LNCaP clone FGC (cell line): ENCODE data around the gene SLC15A5.

Experiments
- DNase-seq: peaks from one replicate; pipeline ENCODE4 v3.0.0-alpha.2; 2011; ENCODE audit warnings: low read depth
- H3K4me3 ChIP-seq: 2 replicates; pipeline ENCODE4 v1.5.1; 2011; ENCODE audit warnings: mild to moderate bottlenecking, low read depth, low read length, control low read depth
- TF ChIP-seq, protein P1 (sequence below): IDR thresholded peaks from 2 replicates; pipeline ENCODE4 v1.5.1; 2012; ENCODE audit warnings: mild to moderate bottlenecking; ENCODE audit not compliant: control insufficient read depth, insufficient read depth; ENCODE audit errors: extremely low read depth

The SLC15A5 gene

DNA sequence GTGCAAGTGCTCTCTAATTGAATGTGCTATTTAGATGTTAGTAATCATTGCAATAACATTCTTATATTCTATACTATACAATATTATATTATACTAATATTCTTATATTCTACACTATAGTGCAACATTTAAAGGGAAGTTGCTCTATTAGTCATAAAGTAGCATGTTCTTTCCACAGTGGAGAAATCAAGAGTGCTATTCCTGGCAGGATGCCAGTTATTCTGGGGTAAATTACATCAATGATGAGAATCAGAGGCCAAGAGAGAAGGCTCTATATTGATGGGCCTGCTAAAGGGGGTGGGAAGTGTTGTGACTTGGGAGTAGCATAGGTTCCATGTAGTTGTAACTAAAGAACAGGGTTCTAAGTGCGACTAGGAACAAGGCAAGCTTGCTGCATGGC, 121.5 kb downstream of the SLC15A5 start:
- no peak for DNase-seq
- no peak overlapping the region for H3K4me3 ChIP-seq
- TF ChIP-seq, protein P1, sequence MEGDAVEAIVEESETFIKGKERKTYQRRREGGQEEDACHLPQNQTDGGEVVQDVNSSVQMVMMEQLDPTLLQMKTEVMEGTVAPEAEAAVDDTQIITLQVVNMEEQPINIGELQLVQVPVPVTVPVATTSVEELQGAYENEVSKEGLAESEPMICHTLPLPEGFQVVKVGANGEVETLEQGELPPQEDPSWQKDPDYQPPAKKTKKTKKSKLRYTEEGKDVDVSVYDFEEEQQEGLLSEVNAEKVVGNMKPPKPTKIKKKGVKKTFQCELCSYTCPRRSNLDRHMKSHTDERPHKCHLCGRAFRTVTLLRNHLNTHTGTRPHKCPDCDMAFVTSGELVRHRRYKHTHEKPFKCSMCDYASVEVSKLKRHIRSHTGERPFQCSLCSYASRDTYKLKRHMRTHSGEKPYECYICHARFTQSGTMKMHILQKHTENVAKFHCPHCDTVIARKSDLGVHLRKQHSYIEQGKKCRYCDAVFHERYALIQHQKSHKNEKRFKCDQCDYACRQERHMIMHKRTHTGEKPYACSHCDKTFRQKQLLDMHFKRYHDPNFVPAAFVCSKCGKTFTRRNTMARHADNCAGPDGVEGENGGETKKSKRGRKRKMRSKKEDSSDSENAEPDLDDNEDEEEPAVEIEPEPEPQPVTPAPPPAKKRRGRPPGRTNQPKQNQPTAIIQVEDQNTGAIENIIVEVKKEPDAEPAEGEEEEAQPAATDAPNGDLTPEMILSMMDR: no peak

DNA sequence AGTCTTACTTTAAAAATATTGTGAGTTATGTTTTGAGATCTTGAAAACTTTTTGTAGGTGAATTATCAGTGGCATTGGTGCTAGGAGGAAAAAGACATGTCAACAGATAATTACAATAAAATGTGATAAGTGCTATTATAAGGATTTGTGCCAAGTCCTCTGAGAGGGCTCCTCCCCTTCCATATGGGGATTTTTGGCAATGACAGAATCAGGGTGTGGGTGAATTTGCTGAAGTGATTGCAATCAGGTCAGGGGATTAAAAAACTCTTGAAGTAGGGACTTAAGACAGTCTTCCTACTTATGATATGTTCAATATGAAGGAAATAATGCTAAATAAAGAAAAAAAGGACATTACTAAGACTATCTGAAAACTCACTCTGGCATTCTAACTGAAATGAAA, 122.5 kb downstream of the SLC15A5 start:
- H3K4me3 ChIP-seq: no peak overlapping the region
- DNase-seq: no peak
- TF ChIP-seq, protein P1: no peak

DNA sequence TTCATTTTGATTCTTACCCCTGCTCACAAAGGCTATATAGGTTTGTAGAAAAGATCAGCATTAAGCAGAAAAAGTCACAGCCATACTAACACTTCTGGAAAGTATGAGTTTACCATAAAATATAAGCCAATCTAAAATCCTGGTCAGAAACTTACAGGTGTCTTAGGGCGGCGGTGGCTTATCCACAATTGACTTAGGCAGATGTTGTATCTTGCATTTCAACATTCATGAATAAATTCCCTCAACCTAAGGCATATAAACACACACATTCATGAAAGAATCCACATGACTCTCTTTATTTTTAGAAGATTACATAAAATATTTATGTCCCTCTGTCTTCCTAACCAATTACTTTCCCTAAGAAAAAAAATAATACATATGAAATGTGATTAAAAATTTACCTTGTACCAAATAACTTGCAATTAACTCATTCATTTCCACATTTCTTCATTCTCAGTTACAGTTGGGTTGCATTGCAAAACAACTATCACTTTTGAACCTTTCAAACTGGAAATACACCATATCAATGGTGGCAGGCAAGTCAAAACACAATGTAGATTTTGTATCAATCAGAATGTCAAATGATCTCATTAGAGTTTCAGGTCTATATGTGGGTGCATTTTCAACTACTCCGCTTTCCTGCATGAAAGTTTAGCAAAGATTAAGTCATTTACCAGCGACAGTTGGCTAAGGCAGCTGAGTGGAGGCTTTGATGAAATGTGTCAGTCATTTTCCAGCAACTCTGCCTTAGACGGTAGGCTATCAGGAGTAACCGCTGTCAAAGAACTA, 124.4 kb downstream of the SLC15A5 start:
- TF ChIP-seq, protein P1: no peak
- no peak overlapping the region for H3K4me3 ChIP-seq
- DNase-seq: no peak

DNA sequence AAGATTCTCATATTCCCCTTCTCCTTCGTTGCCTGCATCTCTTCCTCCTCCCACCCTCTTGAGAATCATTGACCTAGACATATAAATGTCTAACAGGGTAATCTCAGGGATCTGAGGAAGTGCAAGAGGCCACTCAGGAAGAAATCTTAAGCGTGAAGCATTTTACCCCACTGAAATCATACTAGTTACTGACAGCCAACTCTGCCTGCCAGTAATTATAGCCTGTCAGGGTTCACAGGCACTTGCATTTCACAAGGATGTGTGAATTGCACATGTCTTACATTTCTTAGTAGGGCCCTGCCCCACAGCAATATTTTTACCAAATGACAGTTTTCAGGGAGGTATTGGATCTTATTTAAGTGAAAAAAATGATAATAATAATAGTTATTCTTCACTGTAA, 127.2 kb downstream of the SLC15A5 start:
- no peak overlapping the region for H3K4me3 ChIP-seq
- TF ChIP-seq, protein P1: no peak
- no peak for DNase-seq

DNA sequence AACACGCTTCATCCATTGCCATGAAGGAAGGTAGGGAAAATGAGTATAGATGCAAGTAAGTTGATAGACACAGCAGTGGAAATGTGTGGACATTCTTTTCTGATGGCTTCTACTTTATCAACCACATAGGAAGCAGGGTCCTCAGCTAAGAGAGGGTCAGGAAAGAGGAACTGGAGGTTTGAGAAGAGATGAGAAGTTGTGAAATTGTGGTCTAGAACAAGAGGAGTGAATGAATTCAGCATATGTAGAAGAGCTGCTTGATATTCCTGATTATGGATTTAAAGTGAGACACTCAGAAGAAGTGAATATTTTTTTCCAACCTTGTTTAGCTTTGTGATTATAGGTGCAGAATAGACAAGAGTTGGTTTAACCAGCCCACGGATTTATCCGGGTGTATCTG, 128.5 kb downstream of the SLC15A5 start:
- no peak for DNase-seq
- H3K4me3 ChIP-seq: no peak overlapping the region
- TF ChIP-seq, protein P1: no peak
